ENCODE data around the gene LHX3.

The LHX3 gene

DNA sequence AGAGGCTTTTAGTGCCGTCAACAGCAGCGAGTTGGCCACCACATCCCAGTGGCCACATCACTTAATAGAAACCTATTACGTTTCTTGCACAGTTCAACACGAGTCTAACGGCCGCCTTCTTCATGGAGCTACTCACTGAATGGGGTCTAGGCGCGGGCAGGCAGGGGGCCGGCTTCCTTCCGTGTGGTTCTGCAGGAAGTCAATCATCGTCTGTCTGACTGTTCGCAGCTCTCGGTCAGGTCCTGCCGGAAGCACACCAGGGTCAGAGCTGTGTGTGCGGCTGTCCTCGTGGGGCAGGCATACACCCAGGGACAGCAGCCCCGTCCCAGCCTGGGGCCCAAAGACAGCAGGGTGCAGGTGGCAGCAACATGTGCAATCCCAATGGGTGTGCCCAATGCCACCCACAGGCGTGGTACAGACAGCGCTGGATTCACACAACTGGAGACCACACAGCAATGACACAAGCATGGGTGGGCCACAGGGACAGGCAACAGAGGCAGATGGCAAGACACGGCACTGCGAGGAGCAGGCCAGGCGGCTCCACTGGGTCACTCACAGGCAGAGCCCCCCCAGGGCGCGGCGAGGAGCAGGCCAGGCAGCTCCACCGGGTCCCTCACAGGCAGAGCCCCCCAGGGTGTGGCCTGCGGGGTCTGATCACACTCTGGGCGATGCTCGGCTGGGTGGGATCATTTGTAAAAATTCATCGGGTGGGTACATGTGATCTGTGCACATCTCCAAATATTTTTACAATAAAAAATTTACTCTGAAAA is 19.1 kb upstream of the LHX3 start:
- no peak for ATAC-seq
- TF ChIP-seq BACH2 (CRISPR knock-in tag; IDR thresholded peaks at IDR 0.05; ENCODE audit: borderline replicate concordance): no peak
- no peak for TF ChIP-seq ZNF8 (CRISPR knock-in tag; IDR thresholded peaks at IDR 0.05)
- no peak for TF ChIP-seq ZC3H10 (CRISPR knock-in tag; IDR thresholded peaks at IDR 0.05)
- no peak for TF ChIP-seq CSRNP3 (CRISPR knock-in tag; IDR thresholded peaks at IDR 0.05)
- no peak for TF ChIP-seq ZNF70 (CRISPR knock-in tag; IDR thresholded peaks at IDR 0.05)
- TF ChIP-seq RARB (CRISPR knock-in tag; IDR thresholded peaks at IDR 0.05): no peak
- TF ChIP-seq, protein P1, sequence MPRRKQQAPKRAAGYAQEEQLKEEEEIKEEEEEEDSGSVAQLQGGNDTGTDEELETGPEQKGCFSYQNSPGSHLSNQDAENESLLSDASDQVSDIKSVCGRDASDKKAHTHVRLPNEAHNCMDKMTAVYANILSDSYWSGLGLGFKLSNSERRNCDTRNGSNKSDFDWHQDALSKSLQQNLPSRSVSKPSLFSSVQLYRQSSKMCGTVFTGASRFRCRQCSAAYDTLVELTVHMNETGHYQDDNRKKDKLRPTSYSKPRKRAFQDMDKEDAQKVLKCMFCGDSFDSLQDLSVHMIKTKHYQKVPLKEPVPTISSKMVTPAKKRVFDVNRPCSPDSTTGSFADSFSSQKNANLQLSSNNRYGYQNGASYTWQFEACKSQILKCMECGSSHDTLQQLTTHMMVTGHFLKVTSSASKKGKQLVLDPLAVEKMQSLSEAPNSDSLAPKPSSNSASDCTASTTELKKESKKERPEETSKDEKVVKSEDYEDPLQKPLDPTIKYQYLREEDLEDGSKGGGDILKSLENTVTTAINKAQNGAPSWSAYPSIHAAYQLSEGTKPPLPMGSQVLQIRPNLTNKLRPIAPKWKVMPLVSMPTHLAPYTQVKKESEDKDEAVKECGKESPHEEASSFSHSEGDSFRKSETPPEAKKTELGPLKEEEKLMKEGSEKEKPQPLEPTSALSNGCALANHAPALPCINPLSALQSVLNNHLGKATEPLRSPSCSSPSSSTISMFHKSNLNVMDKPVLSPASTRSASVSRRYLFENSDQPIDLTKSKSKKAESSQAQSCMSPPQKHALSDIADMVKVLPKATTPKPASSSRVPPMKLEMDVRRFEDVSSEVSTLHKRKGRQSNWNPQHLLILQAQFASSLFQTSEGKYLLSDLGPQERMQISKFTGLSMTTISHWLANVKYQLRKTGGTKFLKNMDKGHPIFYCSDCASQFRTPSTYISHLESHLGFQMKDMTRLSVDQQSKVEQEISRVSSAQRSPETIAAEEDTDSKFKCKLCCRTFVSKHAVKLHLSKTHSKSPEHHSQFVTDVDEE (CRISPR knock-in tag; IDR thresholded peaks at IDR 0.05): no peak
- no peak for TF ChIP-seq GLIS3 (CRISPR knock-in tag; IDR thresholded peaks at IDR 0.05)
- TF ChIP-seq, protein P2, sequence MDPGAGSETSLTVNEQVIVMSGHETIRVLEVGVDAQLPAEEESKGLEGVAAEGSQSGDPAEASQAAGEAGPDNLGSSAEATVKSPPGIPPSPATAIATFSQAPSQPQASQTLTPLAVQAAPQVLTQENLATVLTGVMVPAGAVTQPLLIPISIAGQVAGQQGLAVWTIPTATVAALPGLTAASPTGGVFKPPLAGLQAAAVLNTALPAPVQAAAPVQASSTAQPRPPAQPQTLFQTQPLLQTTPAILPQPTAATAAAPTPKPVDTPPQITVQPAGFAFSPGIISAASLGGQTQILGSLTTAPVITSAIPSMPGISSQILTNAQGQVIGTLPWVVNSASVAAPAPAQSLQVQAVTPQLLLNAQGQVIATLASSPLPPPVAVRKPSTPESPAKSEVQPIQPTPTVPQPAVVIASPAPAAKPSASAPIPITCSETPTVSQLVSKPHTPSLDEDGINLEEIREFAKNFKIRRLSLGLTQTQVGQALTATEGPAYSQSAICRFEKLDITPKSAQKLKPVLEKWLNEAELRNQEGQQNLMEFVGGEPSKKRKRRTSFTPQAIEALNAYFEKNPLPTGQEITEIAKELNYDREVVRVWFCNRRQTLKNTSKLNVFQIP (CRISPR knock-in tag; IDR thresholded peaks at IDR 0.05; ENCODE audit: borderline replicate concordance, low read depth): no peak
- no peak for TF ChIP-seq SNAI2 (CRISPR knock-in tag; IDR thresholded peaks at IDR 0.05)
- no peak for TF ChIP-seq ZFP3 (CRISPR knock-in tag; IDR thresholded peaks at IDR 0.05)
- no peak for TF ChIP-seq ZFP30 (CRISPR knock-in tag; IDR thresholded peaks at IDR 0.05)
- no peak for TF ChIP-seq ISL1 (CRISPR knock-in tag; IDR thresholded peaks at IDR 0.05)

DNA sequence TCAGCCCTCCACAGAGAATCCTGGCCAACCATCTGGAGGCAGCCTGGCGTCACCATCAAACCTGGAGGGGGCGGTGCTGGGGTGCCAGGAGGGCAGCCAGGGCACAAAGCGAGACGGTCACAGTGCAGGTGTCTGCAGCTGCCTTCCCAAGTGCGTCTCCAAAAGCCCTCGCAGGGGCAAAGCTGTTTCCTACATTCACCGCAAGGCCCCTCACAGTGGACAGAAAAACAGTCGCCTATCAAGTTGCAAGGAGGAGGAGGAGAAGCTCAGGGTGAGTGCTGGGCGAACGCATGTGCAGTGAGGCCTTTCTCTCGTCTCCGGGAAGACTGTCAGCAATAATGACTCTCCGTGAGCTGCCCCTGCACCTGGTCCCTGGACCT is 18.0 kb upstream of the LHX3 start:
- no peak for ATAC-seq
- TF ChIP-seq ZFP30 (CRISPR knock-in tag; IDR thresholded peaks at IDR 0.05) (no peak), ZC3H10 (CRISPR knock-in tag; IDR thresholded peaks at IDR 0.05) (no peak), ZFP3 (CRISPR knock-in tag; IDR thresholded peaks at IDR 0.05) (no peak), TOX (CRISPR knock-in tag; IDR thresholded peaks at IDR 0.05; ENCODE audit: borderline replicate concordance) (no peak), ZNF70 (CRISPR knock-in tag; IDR thresholded peaks at IDR 0.05) (no peak), ARNTL (CRISPR knock-in tag; IDR thresholded peaks at IDR 0.05; ENCODE audit: borderline replicate concordance, low read depth) (no peak), SNAI2 (CRISPR knock-in tag; IDR thresholded peaks at IDR 0.05) (no peak), ISL1 (CRISPR knock-in tag; IDR thresholded peaks at IDR 0.05) (no peak), ESRRG (CRISPR knock-in tag; IDR thresholded peaks at IDR 0.05) (no peak), CSRNP3 (CRISPR knock-in tag; IDR thresholded peaks at IDR 0.05) (no peak), RARB (CRISPR knock-in tag; IDR thresholded peaks at IDR 0.05) (no peak), ZNF8 (CRISPR knock-in tag; IDR thresholded peaks at IDR 0.05) (no peak)
- TF ChIP-seq, protein P3, sequence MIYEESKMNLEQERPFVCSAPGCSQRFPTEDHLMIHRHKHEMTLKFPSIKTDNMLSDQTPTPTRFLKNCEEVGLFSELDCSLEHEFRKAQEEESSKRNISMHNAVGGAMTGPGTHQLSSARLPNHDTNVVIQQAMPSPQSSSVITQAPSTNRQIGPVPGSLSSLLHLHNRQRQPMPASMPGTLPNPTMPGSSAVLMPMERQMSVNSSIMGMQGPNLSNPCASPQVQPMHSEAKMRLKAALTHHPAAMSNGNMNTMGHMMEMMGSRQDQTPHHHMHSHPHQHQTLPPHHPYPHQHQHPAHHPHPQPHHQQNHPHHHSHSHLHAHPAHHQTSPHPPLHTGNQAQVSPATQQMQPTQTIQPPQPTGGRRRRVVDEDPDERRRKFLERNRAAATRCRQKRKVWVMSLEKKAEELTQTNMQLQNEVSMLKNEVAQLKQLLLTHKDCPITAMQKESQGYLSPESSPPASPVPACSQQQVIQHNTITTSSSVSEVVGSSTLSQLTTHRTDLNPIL (CRISPR knock-in tag; IDR thresholded peaks at IDR 0.05; ENCODE audit: low read depth): no peak
- TF ChIP-seq, protein P4, sequence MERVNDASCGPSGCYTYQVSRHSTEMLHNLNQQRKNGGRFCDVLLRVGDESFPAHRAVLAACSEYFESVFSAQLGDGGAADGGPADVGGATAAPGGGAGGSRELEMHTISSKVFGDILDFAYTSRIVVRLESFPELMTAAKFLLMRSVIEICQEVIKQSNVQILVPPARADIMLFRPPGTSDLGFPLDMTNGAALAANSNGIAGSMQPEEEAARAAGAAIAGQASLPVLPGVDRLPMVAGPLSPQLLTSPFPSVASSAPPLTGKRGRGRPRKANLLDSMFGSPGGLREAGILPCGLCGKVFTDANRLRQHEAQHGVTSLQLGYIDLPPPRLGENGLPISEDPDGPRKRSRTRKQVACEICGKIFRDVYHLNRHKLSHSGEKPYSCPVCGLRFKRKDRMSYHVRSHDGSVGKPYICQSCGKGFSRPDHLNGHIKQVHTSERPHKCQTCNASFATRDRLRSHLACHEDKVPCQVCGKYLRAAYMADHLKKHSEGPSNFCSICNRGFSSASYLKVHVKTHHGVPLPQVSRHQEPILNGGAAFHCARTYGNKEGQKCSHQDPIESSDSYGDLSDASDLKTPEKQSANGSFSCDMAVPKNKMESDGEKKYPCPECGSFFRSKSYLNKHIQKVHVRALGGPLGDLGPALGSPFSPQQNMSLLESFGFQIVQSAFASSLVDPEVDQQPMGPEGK (CRISPR knock-in tag; IDR thresholded peaks at IDR 0.05; ENCODE audit: borderline replicate concordance): no peak
- TF ChIP-seq, protein P1 (CRISPR knock-in tag; IDR thresholded peaks at IDR 0.05): no peak
